Measurements from ENCODE around the gene TMEM170A.
"Not testable (repeated sequence)": the region's sequence is repeated elsewhere in the genome, so short reads cannot be mapped to it uniquely, and the experiment has no call there.

TMEM170A gene

GRCh38 chr16:75464122-75464918 lies at the start of gene TMEM170A:
TSS of gene TMEM170A (minus strand) at chr16:75464689. CDS start at chr16:75464600, 89 bp downstream.
- DNase-seq = peak; percentile 97

- DNase-seq = peak; percentile 97
Observed at GRCh38 chr16:75506574-75506973, 42.1 kb upstream of the TMEM170A start.

GRCh38 chr16:75506107-75506506 lies 41.6 kb upstream of the TMEM170A start:
- DNase-seq = peak; percentile 20

- DNase-seq = no peak
Observed at GRCh38 chr16:75503801-75504200, 39.3 kb upstream of the TMEM170A start.

- DNase-seq = no peak
Observed at GRCh38 chr16:75502916-75503605, 38.6 kb upstream of the TMEM170A start.

- not testable (repeated sequence) for DNase-seq
Observed at GRCh38 chr16:75501820-75502219, 37.3 kb upstream of the TMEM170A start.

- no peak for DNase-seq
Observed at GRCh38 chr16:75501359-75501758, 36.9 kb upstream of the TMEM170A start.

GRCh38 chr16:75498605-75499322 lies 34.3 kb upstream of the TMEM170A start:
- not testable (repeated sequence) for DNase-seq

GRCh38 chr16:75497558-75497957 lies 33.1 kb upstream of the TMEM170A start:
- no peak for DNase-seq

- no peak for DNase-seq
Observed at GRCh38 chr16:75495076-75495674, 30.7 kb upstream of the TMEM170A start, which contains the start of gene CHST6. TSS of gene CHST6 (minus strand) at chr16:75495441. CDS start at chr16:75479828, 15,613 bp downstream.

- no peak for DNase-seq
Observed at GRCh38 chr16:75494661-75495075, 30.2 kb upstream of the TMEM170A start.

- DNase-seq = no peak
Observed at GRCh38 chr16:75494184-75494583, 29.7 kb upstream of the TMEM170A start.

- DNase-seq = no peak
Observed at GRCh38 chr16:75491876-75492275, 27.4 kb upstream of the TMEM170A start.

GRCh38 chr16:75488322-75488721 lies 23.8 kb upstream of the TMEM170A start:
- no peak for DNase-seq

GRCh38 chr16:75486676-75487313 lies 22.3 kb upstream of the TMEM170A start:
- DNase-seq = no peak

- no peak for DNase-seq
Observed at GRCh38 chr16:75486014-75486675, 21.7 kb upstream of the TMEM170A start.

- DNase-seq = no peak
Observed at GRCh38 chr16:75485230-75486013, 20.9 kb upstream of the TMEM170A start.

GRCh38 chr16:75483222-75483621 lies 18.7 kb upstream of the TMEM170A start:
- DNase-seq = no peak

GRCh38 chr16:75482434-75483205 lies 18.1 kb upstream of the TMEM170A start:
- DNase-seq = no peak

GRCh38 chr16:75481475-75481874 lies 17.0 kb upstream of the TMEM170A start:
- no peak for DNase-seq

All from MV-4-11 (cell line).